IMR-90 (cell line): ENCODE results near the gene GAS2L2. TPM values are rescaled to one million over a fixed set of nuclear protein-coding genes. Genes with fewer than 3 reads are reported as not detected.

Source experiments
- ATAC-seq: fragments of 200-7000 bp; cut with Tn5 transposase; 2 replicates; pipeline ENCODE4 v1.9.1; 2020; ENCODE audit warnings: low read depth, mild to moderate bottlenecking, moderate library complexity
- BruUV-seq: library from RNA; stranded (reverse); fragments of 400-500 nt; replicated peaks from 2 replicates; lab custom pipeline; 2021; lab: Mats Ljungman, UMichigan
- CTCF ChIA-PET: fragments of 300-600 bp; formaldehyde crosslinking; extraction: SDS; loops from one replicate; lab custom pipeline; 2021; ENCODE audit warnings: antibody characterized with exemption; lab: Yijun Ruan, JAX
- POLR2A ChIA-PET: fragments of 300-600 bp; sonication (Branson Sonifier 250); formaldehyde crosslinking; loops from one replicate; lab custom pipeline; 2022; ENCODE audit warnings: antibody characterized with exemption; ENCODE audit not compliant: unreplicated experiment; lab: Charles Lee
- DNase-seq: peaks from one replicate; pipeline ENCODE4 v3.0.0; 2013
- H2AFZ ChIP-seq: replicated peaks from 2 replicates; pipeline ENCODE3; 2013; ENCODE audit warnings: low read length, mild to moderate bottlenecking; ENCODE audit not compliant: poor library complexity
- H2AK5ac ChIP-seq: 2 replicates; pipeline ENCODE4 v1.6.1; 2013; ENCODE audit warnings: low read depth, low read length, inconsistent platforms
- H2AK9ac ChIP-seq: replicated peaks from 2 replicates; pipeline ENCODE3; 2013; ENCODE audit warnings: mild to moderate bottlenecking, low read depth, low read length, moderate library complexity; ENCODE audit not compliant: poor library complexity
- H2BK120ac ChIP-seq: 2 replicates; pipeline ENCODE4 v1.6.1; 2013; ENCODE audit warnings: low read depth, low read length, inconsistent platforms
- H2BK15ac ChIP-seq: 3 replicates; pipeline ENCODE4 v1.6.1; 2013; ENCODE audit warnings: low read depth, low read length, inconsistent platforms
- H2BK20ac ChIP-seq: 2 replicates; pipeline ENCODE4 v1.6.1; 2013; ENCODE audit warnings: low read depth, mild to moderate bottlenecking, inconsistent platforms, low read length, moderate library complexity
- H2BK5ac ChIP-seq: 2 replicates; pipeline ENCODE4 v1.6.1; 2013; ENCODE audit warnings: mild to moderate bottlenecking, low read depth, low read length, inconsistent platforms; ENCODE audit not compliant: poor library complexity, severe bottlenecking
- H3K14ac ChIP-seq: replicated peaks from 2 replicates; pipeline ENCODE4 v1.6.1; 2013; ENCODE audit warnings: low read depth, low read length, inconsistent platforms
- H3K18ac ChIP-seq: 2 replicates; pipeline ENCODE4 v1.6.1; 2013; ENCODE audit warnings: low read depth, low read length, control low read depth
- H3K23ac ChIP-seq: 2 replicates; pipeline ENCODE4 v1.6.1; 2013; ENCODE audit warnings: low read depth, low read length, inconsistent platforms
- H3K27ac ChIP-seq: 2 replicates; pipeline ENCODE4 v1.5.1; 2013; ENCODE audit warnings: mild to moderate bottlenecking, control low read depth, low read length; ENCODE audit not compliant: insufficient read depth
- H3K27me3 ChIP-seq: 2 replicates; pipeline ENCODE4 v1.6.1; 2013; ENCODE audit warnings: low read length; ENCODE audit not compliant: control insufficient read depth, insufficient read depth
- H3K36me3 ChIP-seq: 2 replicates; pipeline ENCODE4 v1.6.1; 2013; ENCODE audit warnings: low read length, mixed read lengths; ENCODE audit not compliant: control insufficient read depth, insufficient read depth
- H3K4ac ChIP-seq: 2 replicates; pipeline ENCODE4 v1.6.1; 2013; ENCODE audit warnings: low read depth, low read length, inconsistent platforms
- H3K4me1 ChIP-seq: 2 replicates; pipeline ENCODE4 v1.6.1; 2013; ENCODE audit warnings: low read length, mixed read lengths; ENCODE audit not compliant: control insufficient read depth, insufficient read depth
- H3K4me2 ChIP-seq: 2 replicates; pipeline ENCODE4 v1.6.1; 2013; ENCODE audit warnings: low read depth, mild to moderate bottlenecking, control low read depth, low read length, moderate library complexity
- H3K4me3 ChIP-seq: 2 replicates; pipeline ENCODE4 v1.5.1; 2013; ENCODE audit warnings: low read depth, mild to moderate bottlenecking, control low read depth, low read length, moderate library complexity; ENCODE audit not compliant: insufficient read depth
- H3K56ac ChIP-seq: 2 replicates; pipeline ENCODE4 v1.6.1; 2013; ENCODE audit warnings: low read length, inconsistent platforms; ENCODE audit not compliant: insufficient read depth; ENCODE audit errors: extremely low read depth
- H3K79me1 ChIP-seq, 2 experiments: 2 replicates each; pipeline ENCODE4 v1.6.1; 2013; ENCODE audit warnings: low read length in 2 of 2, inconsistent platforms in 1 of 2, low read depth in 1 of 2
- H3K9ac ChIP-seq: 2 replicates; pipeline ENCODE4 v1.6.1; 2013; ENCODE audit warnings: low read depth, low read length, control low read depth
- H3K9me1 ChIP-seq: 2 replicates; pipeline ENCODE4 v1.6.1; 2013; ENCODE audit warnings: low read length, inconsistent platforms; ENCODE audit not compliant: insufficient read depth
- H3K9me3 ChIP-seq: 2 replicates; pipeline ENCODE4 v1.6.1; 2013; ENCODE audit warnings: low read length; ENCODE audit not compliant: control insufficient read depth, insufficient read depth
- H4K20me1 ChIP-seq: 2 replicates; pipeline ENCODE4 v1.6.1; 2013; ENCODE audit warnings: low read length, inconsistent platforms; ENCODE audit not compliant: insufficient read depth
- H4K5ac ChIP-seq: 2 replicates; pipeline ENCODE4 v1.6.1; 2013; ENCODE audit warnings: mild to moderate bottlenecking, low read depth, low read length, control low read depth
- H4K8ac ChIP-seq, 2 experiments: 2 replicates each; pipeline ENCODE4 v1.6.1; 2013; ENCODE audit warnings: low read depth in 2 of 2, low read length in 2 of 2, control low read depth in 1 of 2, inconsistent platforms in 1 of 2
- H4K91ac ChIP-seq: 2 replicates; pipeline ENCODE4 v1.6.1; 2013; ENCODE audit warnings: low read depth, low read length, inconsistent platforms; ENCODE audit not compliant: insufficient read depth
- BHLHE40 ChIP-seq: fragments of 150-350 bp; IDR thresholded peaks from 2 replicates; pipeline ENCODE4 v1.6.1; 2016; ENCODE audit warnings: mild to moderate bottlenecking, low read depth, low read length
- CEBPB ChIP-seq: IDR thresholded peaks from 2 replicates; pipeline ENCODE4 v1.6.1; 2012; ENCODE audit warnings: low read depth, low read length, improper control_type of control experiment
- CHD1 ChIP-seq: IDR thresholded peaks from 2 replicates; pipeline ENCODE4 v1.6.1; 2012; ENCODE audit warnings: low read depth, low read length, improper control_type of control experiment
- FOS ChIP-seq: fragments of 150-350 bp; IDR thresholded peaks from 2 replicates; pipeline ENCODE4 v1.6.1; 2016; ENCODE audit warnings: low read depth, low read length
- MAFK ChIP-seq: IDR thresholded peaks from 2 replicates; pipeline ENCODE4 v1.6.1; 2012; ENCODE audit warnings: low read depth, low read length, improper control_type of control experiment
- MAZ ChIP-seq: IDR thresholded peaks from 2 replicates; pipeline ENCODE4 v1.6.1; 2012; ENCODE audit warnings: low read depth, mild to moderate bottlenecking, low read length, improper control_type of control experiment, moderate library complexity, borderline replicate concordance
- MXI1 ChIP-seq: IDR thresholded peaks from 2 replicates; pipeline ENCODE4 v1.6.1; 2012; ENCODE audit warnings: low read depth, mild to moderate bottlenecking, low read length, moderate library complexity, borderline replicate concordance
- NFE2L2 ChIP-seq: fragments of 150-350 bp; IDR thresholded peaks from 2 replicates; pipeline ENCODE4 v1.6.1; 2016; ENCODE audit warnings: low read depth, mild to moderate bottlenecking, low read length
- POLR2A ChIP-seq: IDR thresholded peaks from 2 replicates; pipeline ENCODE4 v1.6.1; 2012; ENCODE audit warnings: mild to moderate bottlenecking, low read depth, low read length
- RAD21 ChIP-seq: IDR thresholded peaks from 2 replicates; pipeline ENCODE4 v1.6.1; 2012; ENCODE audit warnings: low read length, improper control_type of control experiment
- RCOR1 ChIP-seq: IDR thresholded peaks from 2 replicates; pipeline ENCODE4 v1.6.1; 2012; ENCODE audit warnings: mild to moderate bottlenecking, low read length, improper control_type of control experiment; ENCODE audit not compliant: insufficient replicate concordance
- RFX5 ChIP-seq: IDR thresholded peaks from 2 replicates; pipeline ENCODE4 v1.8.0; 2012; ENCODE audit warnings: low read depth, mild to moderate bottlenecking, low read length, moderate library complexity
- SMC3 ChIP-seq: fragments of 150-350 bp; IDR thresholded peaks from 2 replicates; pipeline ENCODE4 v1.6.1; 2016; ENCODE audit warnings: low read depth, mild to moderate bottlenecking, antibody characterized with exemption, low read length, moderate library complexity
- WGBS, 2 experiments: methylation state at CpG; one replicate each; pipeline versions ENCODE4 v1.1.5 to v1.1.7; 2013; ENCODE audit warnings: missing lambda C conversion rate in 2 of 2; ENCODE audit not compliant: insufficient read length in 1 of 2; ENCODE audit errors: extremely low coverage in 2 of 2; 5-methylcytosine and 5-hydroxymethylcytosine counted together
- dilution Hi-C: fragments of 300-500 bp; cut with HindIII; formaldehyde crosslinking; loops from one replicate; pipeline ENCODE4 v1.14.3; 2018; ENCODE audit warnings: low sequenced_read_pairs; ENCODE audit not compliant: unreplicated experiment
- in situ Hi-C: fragments of 300-500 bp; cut with MboI; formaldehyde crosslinking; loops from 3 replicates; pipeline ENCODE4 v1.14.3; 2019; ENCODE audit warnings: low sequenced_read_pairs, inconsistent platforms, mixed read lengths
- intact Hi-C: fragments of 100-400 bp; cut with micrococcal nuclease; formaldehyde crosslinking; loops from 2 replicates; pipeline ENCODE4 v1.10.0; 2022
- polyA plus RNA-seq, 3 experiments: library from polyadenylated mRNA; depleted of rRNA; stranded (reverse); fragments of >200 nt; gene quantifications; 2 replicates each; pipeline ENCODE4 v1.2.3, GENCODE V29; 2012; ENCODE audit warnings: low replicate concordance in 1 of 3
- total RNA-seq: library from RNA; depleted of rRNA; stranded (reverse); fragments of >200 nt; gene quantifications from 2 replicates; pipeline ENCODE4 v1.2.3, GENCODE V29; 2012
- TF ChIP-seq, protein P1 (sequence below): fragments of 150-350 bp; IDR thresholded peaks from 2 replicates; pipeline ENCODE4 v1.6.1; 2017; ENCODE audit warnings: mild to moderate bottlenecking, antibody characterized with exemption, low read length, low read depth
- TF ChIP-seq, protein P2 (sequence below): fragments of 150-350 bp; IDR thresholded peaks from 2 replicates; pipeline ENCODE4 v1.6.1; 2016; ENCODE audit warnings: low read depth, mild to moderate bottlenecking, low read length, moderate library complexity, borderline replicate concordance
- TF ChIP-seq, protein P3 (sequence below): conservative IDR thresholded peaks from 2 replicates; pipeline ENCODE4 v1.5.1; 2012; ENCODE audit warnings: mild to moderate bottlenecking, low read depth, low read length, improper control_type of control experiment

Gene GAS2L2
- total and polyA plus RNA-seq, 2 of the 4 experiments (the other 2 are of a cell fraction) = 0.02 TPM; not detected in 1

DNA sequence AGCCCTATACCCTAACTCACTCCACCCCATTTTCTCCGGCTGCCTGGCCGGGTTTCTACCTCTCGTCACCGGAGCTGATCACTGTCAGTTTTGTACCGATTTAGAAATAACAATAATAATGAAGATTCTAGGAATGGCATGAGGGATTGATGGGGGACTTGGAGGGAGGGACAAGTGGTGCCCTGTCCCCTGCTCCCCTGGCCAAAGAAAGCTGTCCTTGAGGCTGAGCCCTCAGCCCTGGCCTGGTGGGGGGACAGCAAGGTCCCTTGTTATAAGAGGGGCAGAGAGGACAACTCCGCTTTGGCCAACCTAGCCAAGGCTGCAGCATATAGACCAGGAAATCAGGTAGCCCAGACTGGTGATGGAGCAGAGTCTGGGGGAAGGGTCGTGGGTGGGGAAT, 10.5 kb downstream of the GAS2L2 start:
- TF ChIP-seq BHLHE40 (no peak), RFX5 (no peak), FOS (no peak), RAD21 (no peak), MAZ (no peak), POLR2A (no peak), NFE2L2 (no peak), MXI1 (no peak), CHD1 (no peak), SMC3 (no peak), CEBPB (no peak), RCOR1 (no peak), MAFK (no peak)
- TF ChIP-seq, protein P1, sequence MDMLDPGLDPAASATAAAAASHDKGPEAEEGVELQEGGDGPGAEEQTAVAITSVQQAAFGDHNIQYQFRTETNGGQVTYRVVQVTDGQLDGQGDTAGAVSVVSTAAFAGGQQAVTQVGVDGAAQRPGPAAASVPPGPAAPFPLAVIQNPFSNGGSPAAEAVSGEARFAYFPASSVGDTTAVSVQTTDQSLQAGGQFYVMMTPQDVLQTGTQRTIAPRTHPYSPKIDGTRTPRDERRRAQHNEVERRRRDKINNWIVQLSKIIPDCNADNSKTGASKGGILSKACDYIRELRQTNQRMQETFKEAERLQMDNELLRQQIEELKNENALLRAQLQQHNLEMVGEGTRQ = no peak
- TF ChIP-seq, protein P2, sequence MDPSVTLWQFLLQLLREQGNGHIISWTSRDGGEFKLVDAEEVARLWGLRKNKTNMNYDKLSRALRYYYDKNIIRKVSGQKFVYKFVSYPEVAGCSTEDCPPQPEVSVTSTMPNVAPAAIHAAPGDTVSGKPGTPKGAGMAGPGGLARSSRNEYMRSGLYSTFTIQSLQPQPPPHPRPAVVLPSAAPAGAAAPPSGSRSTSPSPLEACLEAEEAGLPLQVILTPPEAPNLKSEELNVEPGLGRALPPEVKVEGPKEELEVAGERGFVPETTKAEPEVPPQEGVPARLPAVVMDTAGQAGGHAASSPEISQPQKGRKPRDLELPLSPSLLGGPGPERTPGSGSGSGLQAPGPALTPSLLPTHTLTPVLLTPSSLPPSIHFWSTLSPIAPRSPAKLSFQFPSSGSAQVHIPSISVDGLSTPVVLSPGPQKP = no peak
- TF ChIP-seq, protein P3, sequence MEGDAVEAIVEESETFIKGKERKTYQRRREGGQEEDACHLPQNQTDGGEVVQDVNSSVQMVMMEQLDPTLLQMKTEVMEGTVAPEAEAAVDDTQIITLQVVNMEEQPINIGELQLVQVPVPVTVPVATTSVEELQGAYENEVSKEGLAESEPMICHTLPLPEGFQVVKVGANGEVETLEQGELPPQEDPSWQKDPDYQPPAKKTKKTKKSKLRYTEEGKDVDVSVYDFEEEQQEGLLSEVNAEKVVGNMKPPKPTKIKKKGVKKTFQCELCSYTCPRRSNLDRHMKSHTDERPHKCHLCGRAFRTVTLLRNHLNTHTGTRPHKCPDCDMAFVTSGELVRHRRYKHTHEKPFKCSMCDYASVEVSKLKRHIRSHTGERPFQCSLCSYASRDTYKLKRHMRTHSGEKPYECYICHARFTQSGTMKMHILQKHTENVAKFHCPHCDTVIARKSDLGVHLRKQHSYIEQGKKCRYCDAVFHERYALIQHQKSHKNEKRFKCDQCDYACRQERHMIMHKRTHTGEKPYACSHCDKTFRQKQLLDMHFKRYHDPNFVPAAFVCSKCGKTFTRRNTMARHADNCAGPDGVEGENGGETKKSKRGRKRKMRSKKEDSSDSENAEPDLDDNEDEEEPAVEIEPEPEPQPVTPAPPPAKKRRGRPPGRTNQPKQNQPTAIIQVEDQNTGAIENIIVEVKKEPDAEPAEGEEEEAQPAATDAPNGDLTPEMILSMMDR = no peak
- H3K18ac ChIP-seq = no peak overlapping the region
- dilution Hi-C loops = no loop called here
- ChIA-PET CTCF (interaction anchor here (0.6 kb wide), 1 partner anchor 19 kb away, joined by 3 read pairs; no protein-coding TSS in a partner anchor), POLR2A (no interaction called here)
- no peak overlapping the region for H2BK5ac ChIP-seq
- no peak overlapping the region for H4K91ac ChIP-seq
- no peak overlapping the region for H2AK5ac ChIP-seq
- H3K9me3 ChIP-seq = no peaks in the 10 kb centered on the region
- no peak overlapping the region for H4K5ac ChIP-seq
- H3K27ac ChIP-seq = no peak overlapping the region
- H2BK15ac ChIP-seq = no peak overlapping the region
- H3K23ac ChIP-seq = no peak overlapping the region
- H4K20me1 ChIP-seq = peaks cover 12% of the 10 kb centered on the region
- no peak overlapping the region for H2BK120ac ChIP-seq
- H2AK9ac ChIP-seq = no peak overlapping the region
- no peak overlapping the region for H3K9ac ChIP-seq
- H3K9me1 ChIP-seq = peaks cover 2% of the 10 kb centered on the region; the same call in 1 of the 2 replicates
- H3K27me3 ChIP-seq = peaks cover 46% of the 10 kb centered on the region
- no peak overlapping the region for H4K8ac ChIP-seq
- ATAC-seq (no peak), DNase-seq (no peak)
- BruUV-seq = no TSS peak
- H2BK20ac ChIP-seq = no peak overlapping the region
- H3K4me2 ChIP-seq = no peak overlapping the region
- H2AFZ ChIP-seq = no peak overlapping the region
- no peak overlapping the region for H3K14ac ChIP-seq
- intact Hi-C loops = loop anchor here (10.0 kb wide), 2 partner anchors 308 to 498 kb away; partner anchors contain the start of genes SLFN12 and SLFN5
- no peaks in the 10 kb centered on the region for H3K79me1 ChIP-seq
- 80% methylated on average over 1 of the region's 7 CpGs; no CpG with 5 or more reads in 1 of the 2 experiments for WGBS, 2 experiments
- H3K36me3 ChIP-seq = no peaks in the 10 kb centered on the region
- in situ Hi-C loops = loop anchor here (25.0 kb wide), 1 partner anchor 380 kb away; the partner anchor contains the start of gene SLFN11
- no peak overlapping the region for H3K56ac ChIP-seq
- no peak overlapping the region for H3K4ac ChIP-seq
- no peaks in the 10 kb centered on the region for H3K4me1 ChIP-seq
- no peak overlapping the region for H3K4me3 ChIP-seq
